Activated CD4-positive, alpha-beta T cell treated with anti-CD3 and anti-CD28 coated beads, Interleukin-2, amount 50 U/mL, for 24 hours (primary cell): Measurements from ENCODE around the gene ETF1.
"Not testable (repeated sequence)": the region's sequence is repeated elsewhere in the genome, so short reads cannot be mapped to it uniquely, and the experiment has no call there.

Experiments
- DNase-seq, 2 donors: peaks; one replicate each; pipeline ENCODE4 v3.0.0-alpha.2; 2020; ENCODE audit warnings: low read depth in 1 of 2, low spot score in 1 of 2

Gene ETF1

GRCh38 chr5:138529812-138530211 is 13.2 kb downstream of the ETF1 start:
- no peak for DNase-seq

- DNase-seq, result no peak
These were observed 14.1 kb downstream of the ETF1 start for GRCh38 chr5:138528744-138529469.

- no peak for DNase-seq
These were observed 14.8 kb downstream of the ETF1 start for GRCh38 chr5:138528208-138528607.

- no peak for DNase-seq
These were observed 15.9 kb downstream of the ETF1 start for GRCh38 chr5:138527170-138527569.

GRCh38 chr5:138523406-138523805 is 19.6 kb downstream of the ETF1 start:
- DNase-seq, result no peak

- no peak for DNase-seq
These were observed 22.1 kb downstream of the ETF1 start for GRCh38 chr5:138520971-138521370.

GRCh38 chr5:138517437-138517836 is 25.6 kb downstream of the ETF1 start:
- DNase-seq, result no peak

- no peak for DNase-seq
These were observed 27.3 kb downstream of the ETF1 start for GRCh38 chr5:138515556-138516245.

- DNase-seq, result no peak
These were observed 29.0 kb downstream of the ETF1 start for GRCh38 chr5:138514021-138514420.

GRCh38 chr5:138508958-138509357 is 34.1 kb downstream of the ETF1 start:
- no peak for DNase-seq

GRCh38 chr5:138507485-138507884 is 35.6 kb downstream of the ETF1 start:
- not testable (repeated sequence) for DNase-seq

- no peak for DNase-seq
These were observed 36.4 kb downstream of the ETF1 start for GRCh38 chr5:138506370-138507306.

GRCh38 chr5:138504799-138505198 is 38.2 kb downstream of the ETF1 start:
- DNase-seq, result no peak

GRCh38 chr5:138503487-138504270 is 39.4 kb downstream of the ETF1 start:
- no peak for DNase-seq

GRCh38 chr5:138502521-138502920 is 40.5 kb downstream of the ETF1 start:
- DNase-seq, result no peak

- no peak for DNase-seq
These were observed 40.9 kb downstream of the ETF1 start for GRCh38 chr5:138502121-138502520.

GRCh38 chr5:138498376-138498775 is 44.7 kb downstream of the ETF1 start:
- no peak for DNase-seq

GRCh38 chr5:138495351-138495750 is 47.7 kb downstream of the ETF1 start:
- DNase-seq, result no peak

GRCh38 chr5:138492560-138493045 is 50.4 kb downstream of the ETF1 start:
- no peak for DNase-seq

- peak; percentile 62 to 76 for DNase-seq
These were observed 51.1 kb downstream of the ETF1 start for GRCh38 chr5:138491669-138492559.
